A204.1 (cell line): ENCODE results near the gene ANAPC2.

Experiments
- FAIRE-seq: peaks from 2 replicates; lab custom pipeline; 2012; peaks lifted over from hg19 to GRCh38; lab: Jason Lieb, UNC

The ANAPC2 gene

DNA sequence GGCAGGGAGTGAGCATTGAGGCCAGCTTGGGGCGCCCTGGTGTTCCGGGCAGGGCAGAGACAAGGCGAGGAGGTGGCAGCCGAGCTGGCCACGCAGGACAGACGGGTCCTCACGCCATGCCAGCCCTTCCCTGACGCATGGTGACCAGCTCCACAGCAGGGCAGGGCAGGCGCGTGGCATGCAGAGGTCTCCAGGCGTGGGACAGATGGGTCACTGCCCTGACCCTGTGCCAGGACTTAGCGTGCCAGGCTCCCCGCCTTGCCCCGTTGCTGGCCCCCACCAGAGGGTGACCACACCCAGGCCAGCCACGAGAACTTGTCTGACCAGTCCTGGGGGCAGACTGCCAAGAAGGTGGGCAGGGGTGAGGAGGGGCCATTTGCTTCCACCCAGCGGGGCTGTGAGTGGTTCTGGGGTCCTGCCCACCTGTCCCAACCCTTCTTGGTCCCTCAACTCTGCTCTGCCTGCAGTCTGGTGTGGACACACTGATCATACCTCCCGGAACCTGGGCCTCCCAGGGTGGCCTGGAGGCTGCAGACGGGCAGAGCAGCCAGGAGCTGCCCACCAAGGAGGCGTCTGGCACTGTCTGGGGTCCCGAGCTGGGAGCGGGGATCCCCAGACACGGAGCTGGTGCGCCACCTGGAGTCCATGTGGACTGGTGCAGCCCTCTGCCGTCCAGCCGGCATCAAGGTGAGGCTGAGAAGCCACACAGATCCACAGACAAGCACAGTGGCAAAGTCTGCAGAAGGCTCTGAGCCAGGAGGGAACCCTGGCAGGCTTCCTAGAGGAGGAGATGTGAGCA, 38.9 kb upstream of the ANAPC2 start, which contains the start of gene RNF224:
TSS of gene RNF224 (plus strand) at position 449 of the 799 bp plus-strand sequence. CDS start 834 bp downstream, outside the sequence.
- FAIRE-seq = no peak

GRCh38 chr9:137226338-137227053, 38.1 kb upstream of the ANAPC2 start:
- no peak for FAIRE-seq

DNA sequence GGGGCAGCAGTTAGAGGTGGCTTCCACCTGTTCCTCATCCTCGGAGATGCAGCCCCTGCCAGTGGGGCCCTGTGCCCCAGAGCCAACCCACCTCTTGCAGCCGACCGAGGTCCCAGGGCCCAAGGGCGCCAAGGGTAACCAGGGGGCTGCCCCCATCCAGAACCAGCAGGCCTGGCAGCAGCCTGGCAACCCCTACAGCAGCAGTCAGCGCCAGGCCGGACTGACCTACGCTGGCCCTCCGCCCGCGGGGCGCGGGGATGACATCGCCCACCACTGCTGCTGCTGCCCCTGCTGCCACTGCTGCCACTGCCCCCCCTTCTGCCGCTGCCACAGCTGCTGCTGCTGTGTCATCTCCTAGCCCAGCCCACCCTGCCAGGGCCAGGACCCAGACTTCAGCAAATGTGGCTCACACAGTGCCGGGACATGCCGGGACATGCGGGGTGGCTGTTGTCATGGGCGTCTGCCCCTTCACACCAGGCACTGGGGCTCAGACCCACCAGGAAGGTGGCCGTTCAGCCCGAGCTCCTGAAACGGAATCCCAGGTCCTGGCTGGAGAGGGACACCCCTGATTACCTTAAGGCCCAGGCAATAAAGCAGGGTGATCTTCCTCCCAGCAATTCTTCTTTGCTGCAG, 37.5 kb upstream of the ANAPC2 start:
- no peak for FAIRE-seq

GRCh38 chr9:137224830-137225694, 36.7 kb upstream of the ANAPC2 start, which contains the start of gene CYSRT1:
TSS of gene CYSRT1 (plus strand) at chr9:137225174. CDS start at chr9:137225622, 448 bp downstream.
- no peak for FAIRE-seq

DNA sequence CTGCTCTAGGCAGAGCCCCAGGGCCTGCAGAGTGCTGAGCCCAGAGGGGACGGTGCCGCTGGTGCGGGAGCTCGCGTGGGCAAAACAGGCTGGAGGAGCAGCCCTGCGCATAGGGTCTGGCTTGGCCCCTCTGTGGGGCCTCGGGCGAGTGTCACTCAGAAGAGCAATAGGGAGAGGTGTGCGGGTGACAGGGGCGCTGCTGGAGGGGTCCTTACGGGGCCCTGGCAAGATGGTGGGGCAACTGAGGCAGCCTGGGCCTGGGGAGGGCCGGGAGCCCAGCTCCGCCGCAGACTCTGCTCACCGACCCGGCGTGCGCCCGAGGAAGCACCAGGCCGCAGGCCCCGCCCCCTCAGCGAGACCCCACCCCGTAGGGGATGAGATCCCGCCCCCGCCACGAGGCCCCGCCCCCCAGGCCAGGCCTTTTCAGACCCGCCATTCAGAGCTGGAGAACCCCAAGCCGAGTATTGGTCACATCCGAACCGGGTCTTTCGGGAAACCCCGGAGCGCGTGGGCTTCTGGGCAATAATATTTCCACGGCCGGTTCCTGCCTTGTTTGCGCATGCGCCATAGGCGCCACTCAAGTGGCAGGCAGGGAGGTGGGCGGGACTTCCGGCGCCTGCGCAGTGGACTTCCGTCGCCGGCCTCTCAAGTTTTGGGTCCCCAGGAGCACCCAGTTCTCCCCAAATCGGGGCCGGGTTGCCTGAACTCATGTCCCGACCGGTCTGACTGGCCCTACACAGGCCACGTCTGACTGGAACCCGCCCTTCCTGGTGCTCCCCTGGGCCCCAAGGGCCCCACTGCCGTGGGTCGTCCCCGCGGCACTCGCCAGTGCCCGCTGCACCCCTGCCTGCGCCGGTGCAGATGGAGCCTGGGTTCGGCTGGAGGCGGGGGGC, 35.0 kb upstream of the ANAPC2 start:
- peak; percentile 97 for FAIRE-seq

GRCh38 chr9:137222190-137223077, 34.1 kb upstream of the ANAPC2 start, which contains the start of gene RNF208:
TSS of gene RNF208 (minus strand) at chr9:137222240. CDS start at chr9:137221212, 1,028 bp downstream.
- FAIRE-seq = no peak

GRCh38 chr9:137221506-137222111, 33.2 kb upstream of the ANAPC2 start:
- no peak for FAIRE-seq

GRCh38 chr9:137221095-137221505, 32.7 kb upstream of the ANAPC2 start:
- FAIRE-seq = no peak

DNA sequence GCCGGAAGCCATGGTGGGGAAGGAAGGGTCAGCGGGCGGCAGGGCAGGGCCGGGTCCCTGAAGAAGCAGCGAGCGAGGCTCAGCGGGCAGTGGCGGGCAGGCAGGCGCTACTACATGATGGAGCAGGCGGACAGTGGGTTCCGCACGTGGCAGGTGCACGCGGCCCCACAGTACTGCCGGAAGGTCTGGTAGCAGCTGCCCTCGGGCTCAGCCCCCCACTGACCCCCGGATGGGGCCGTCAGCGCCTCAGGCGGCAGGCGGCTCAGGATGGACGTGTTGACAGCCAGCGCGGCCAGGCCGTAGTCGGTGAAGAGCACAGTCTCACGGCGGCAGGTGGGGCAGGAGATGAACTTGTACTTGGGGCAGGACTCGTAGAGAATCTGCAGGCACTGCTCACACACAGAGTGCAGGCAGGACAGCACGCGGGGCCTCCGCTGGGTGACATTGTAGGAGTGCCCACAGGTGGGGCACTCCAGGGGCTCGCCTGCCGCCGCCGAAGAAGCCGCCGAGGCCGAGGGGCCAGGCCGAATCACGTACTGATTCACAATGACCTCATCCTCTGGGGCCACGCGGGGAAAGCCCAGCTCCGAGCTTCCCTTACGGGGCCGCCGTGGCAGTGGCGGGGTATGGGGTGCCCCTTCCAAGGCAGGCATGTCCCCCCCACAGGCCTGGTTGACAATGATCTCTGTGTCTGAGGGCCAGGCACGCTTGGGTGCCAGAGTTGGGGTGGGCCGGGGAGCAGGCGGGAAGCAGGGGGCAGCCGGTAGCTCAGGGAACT, 32.1 kb upstream of the ANAPC2 start:
- FAIRE-seq = no peak

DNA sequence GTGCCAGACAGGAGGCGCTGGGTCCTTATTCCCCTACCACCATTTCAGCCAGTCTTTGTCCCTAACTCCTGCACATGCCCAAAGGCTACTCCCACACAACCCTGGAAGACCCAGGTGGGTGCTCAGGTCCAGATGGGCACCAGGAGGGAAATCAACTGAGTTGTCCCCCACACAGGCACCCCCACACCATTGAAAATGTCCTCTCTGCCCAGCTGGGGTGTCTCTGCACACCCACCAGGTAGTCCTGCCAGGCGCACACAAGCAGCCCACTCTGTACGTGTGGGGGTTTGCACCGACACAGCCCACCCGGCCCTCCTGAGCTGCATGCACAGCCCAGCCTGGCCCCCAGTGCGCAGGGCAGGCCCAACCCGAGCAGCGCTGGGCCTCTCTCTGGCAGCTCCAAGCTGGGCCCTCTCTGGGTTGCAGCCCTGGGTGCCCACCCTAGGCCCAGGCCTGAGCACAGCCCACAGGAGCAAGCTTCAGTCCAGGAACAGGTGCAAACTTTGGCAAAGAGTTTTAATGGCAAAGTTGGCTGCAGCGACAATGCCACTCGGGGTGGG, 31.5 kb upstream of the ANAPC2 start:
- no peak for FAIRE-seq

DNA sequence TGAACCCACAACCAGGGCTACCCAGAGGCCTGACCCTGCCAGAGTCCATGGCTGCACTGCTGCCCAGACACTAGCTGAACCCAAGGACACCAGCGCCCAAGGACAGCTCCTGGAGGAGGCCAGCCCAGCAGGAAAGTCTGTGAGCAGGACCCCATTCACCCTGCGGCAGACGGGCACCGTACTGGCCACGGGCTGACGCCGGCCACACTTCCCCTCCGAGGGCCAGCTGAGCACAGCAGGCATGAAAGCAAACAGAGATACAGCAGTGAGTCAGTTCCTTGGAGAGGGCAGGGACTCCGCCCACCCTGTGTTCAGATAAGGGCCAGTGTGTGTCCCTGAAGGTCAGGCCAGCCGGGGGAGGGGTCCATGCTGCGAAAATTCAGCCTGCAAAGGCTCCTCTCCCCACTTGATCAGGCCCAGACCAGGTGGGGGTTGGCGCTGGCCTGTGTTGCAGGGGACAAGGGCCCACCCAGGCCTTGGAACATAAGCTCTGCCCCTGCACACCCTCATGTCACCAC, 30.5 kb upstream of the ANAPC2 start:
- no peak for FAIRE-seq

- no peak for FAIRE-seq
These were observed 29.9 kb upstream of the ANAPC2 start for GRCh38 chr9:137218212-137218753.

DNA sequence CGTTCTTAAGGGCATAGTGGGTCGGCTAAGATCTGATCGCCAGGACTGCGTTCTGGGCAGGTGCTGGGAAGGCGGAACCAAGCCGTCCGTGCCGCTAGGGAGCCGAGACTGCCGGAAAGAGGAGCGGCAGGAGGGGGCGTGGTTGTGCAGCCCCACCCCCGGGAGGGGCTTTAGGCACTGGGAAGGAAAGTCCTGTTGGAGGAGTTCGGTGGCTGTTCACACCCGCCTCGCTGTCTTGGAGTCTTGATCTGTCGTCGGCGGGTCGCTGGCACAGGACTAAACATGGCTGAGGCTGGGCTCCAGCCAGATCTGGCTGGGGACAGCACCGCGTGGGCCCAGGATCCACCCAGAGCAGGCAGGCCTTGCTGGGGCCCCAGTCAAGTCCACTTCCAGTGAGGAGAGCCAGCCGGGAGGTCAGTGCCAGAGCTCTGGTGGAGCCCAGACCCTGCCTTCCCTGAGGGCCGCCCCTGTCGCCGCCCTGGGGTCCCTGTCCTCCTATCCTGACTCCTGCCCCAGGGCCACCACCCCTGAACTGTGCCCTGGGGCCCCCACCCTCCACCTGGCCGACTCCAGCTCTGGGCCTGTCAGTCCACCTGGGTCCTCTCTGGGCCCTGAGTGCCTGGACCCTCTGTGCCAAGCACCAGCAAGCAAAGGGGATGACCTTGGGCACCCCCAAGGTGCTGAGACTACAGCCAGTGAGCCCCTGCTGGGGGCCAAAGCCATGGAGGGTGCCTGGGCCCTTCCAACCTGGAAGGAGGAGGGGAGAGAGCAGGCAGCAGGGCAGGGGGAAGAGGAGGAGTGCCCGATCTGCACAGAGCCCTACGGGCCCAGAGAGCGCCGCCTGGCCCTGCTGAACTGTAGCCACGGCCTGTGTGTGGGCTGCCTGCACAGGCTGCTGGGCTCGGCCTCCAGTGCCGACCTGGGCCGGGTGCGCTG, 29.2 kb upstream of the ANAPC2 start:
- peak; percentile 47 for FAIRE-seq

- FAIRE-seq = no peak
These were observed 28.0 kb upstream of the ANAPC2 start for GRCh38 chr9:137216188-137216965.

GRCh38 chr9:137215196-137215986, 27.0 kb upstream of the ANAPC2 start:
- FAIRE-seq = no peak
